Calu3 (cell line): Measurements from ENCODE around the gene LRP2BP. TPM values are rescaled to one million over a fixed set of nuclear protein-coding genes. Genes with fewer than 3 reads are reported as not detected.
A peak's percentile ranks its signal among the peaks of the same experiment; 100 is the strongest.

Source experiments
- Bru-seq: library from RNA; stranded (reverse); fragments of 400-500 nt; gene quantifications from one replicate; lab custom pipeline; 2021; lab: Mats Ljungman, UMichigan
- BruChase-seq, 2 experiments: library from RNA; stranded (reverse); fragments of 400-500 nt; gene quantifications; one replicate each; lab custom pipeline; 2021; lab: Mats Ljungman, UMichigan
- BruUV-seq: library from RNA; stranded (reverse); fragments of 400-500 nt; replicated peaks from 2 replicates; lab custom pipeline; 2021; lab: Mats Ljungman, UMichigan
- CTCF ChIA-PET: fragments of 300-600 bp; sonication (Branson Sonifier 250); formaldehyde crosslinking; loops from one replicate; lab custom pipeline; 2022; ENCODE audit warnings: antibody characterized with exemption; lab: Charles Lee
- DNase-seq: peaks from one replicate; pipeline ENCODE4 v3.0.0; 2022
- H3K27ac Mint-ChIP-seq: one replicate; pipeline ENCODE4 v1.8.0; 2022; ENCODE audit warnings: mixed read lengths; ENCODE audit not compliant: unreplicated experiment
- H3K27me3 Mint-ChIP-seq: one replicate; pipeline ENCODE4 v1.8.0; 2022; ENCODE audit warnings: mixed read lengths; ENCODE audit not compliant: unreplicated experiment
- H3K36me3 Mint-ChIP-seq: one replicate; pipeline ENCODE4 v1.8.0; 2022; ENCODE audit warnings: mild to moderate bottlenecking, moderate library complexity, mixed read lengths; ENCODE audit not compliant: insufficient read depth, unreplicated experiment
- H3K4me1 Mint-ChIP-seq: one replicate; pipeline ENCODE4 v1.8.0; 2022; ENCODE audit warnings: mild to moderate bottlenecking, low read depth, mixed read lengths; ENCODE audit not compliant: unreplicated experiment
- H3K4me3 Mint-ChIP-seq: one replicate; pipeline ENCODE4 v1.8.0; 2022; ENCODE audit warnings: mild to moderate bottlenecking, low read depth, moderate library complexity, mixed read lengths; ENCODE audit not compliant: unreplicated experiment
- H3K9me3 Mint-ChIP-seq: one replicate; pipeline ENCODE4 v1.8.0; 2022; ENCODE audit warnings: low read depth, mixed read lengths; ENCODE audit not compliant: unreplicated experiment
- CTCF ChIP-seq: fragments of 200-600 bp; IDR thresholded peaks from one replicate; pipeline ENCODE4 v1.8.0; 2022; ENCODE audit warnings: antibody characterized with exemption; ENCODE audit not compliant: unreplicated experiment
- intact Hi-C: fragments of 100-400 bp; cut with micrococcal nuclease; formaldehyde crosslinking; loops from one replicate; pipeline ENCODE4 v1.10.0; 2022; ENCODE audit not compliant: unreplicated experiment
- long read RNA-seq: library from polyadenylated mRNA; stranded (forward); transcript quantifications from one replicate; pipeline ENCODE4 v2.0.0, GENCODE V29; 2022
- total RNA-seq: library from RNA; stranded (reverse); gene quantifications from 2 replicates; pipeline ENCODE4 v1.2.3, GENCODE V29; 2022

The LRP2BP gene
- total RNA-seq (0.47 and 0.49 TPM in 2 replicates), Bru-seq, nascent RNA (percentile 34 among the genes with signal in this experiment), BruChase-seq, experiment 1, labeled RNA remaining after a 6-hour chase (percentile 44 among the genes with signal in this experiment), BruChase-seq, experiment 2, labeled RNA remaining after a 2-hour chase (percentile 35 among the genes with signal in this experiment)
- long read RNA-seq, partial matches to known transcripts = 0 of 4 reads
- long read RNA-seq, other reads (novel, unspliced or antisense) = 4 of 4 reads

- Mint-ChIP-seq H3K9me3 (no peaks in the 10 kb centered on the region), H3K27me3 (no peaks in the 10 kb centered on the region), H3K4me1 (peaks cover 8% of the 10 kb centered on the region), H3K4me3 (peak within 1 kb of the TSS; percentile 72), H3K27ac (peak within 1 kb of the TSS; percentile 93), H3K36me3 (peaks cover 20% of the 10 kb centered on the region)
- no peak for DNase-seq
- intact Hi-C loops = loop anchor here (5.0 kb wide), 1 partner anchor 193 kb away; the partner anchor contains the start of gene CFAP97
- CTCF ChIA-PET = no interaction called here
- BruUV-seq = TSS peak; percentile 72
- TF ChIP-seq CTCF = no peak
Measured at GRCh38 chr4:185395238-185395955, at the start of gene LRP2BP. LRP2BP (minus strand) TSS chr4:185395924; CDS start chr4:185378186, 17,738 bp downstream.

GRCh38 chr4:185445209-185445608 lies 49.5 kb upstream of the LRP2BP start:
- CTCF ChIA-PET = no interaction called here
- H3K27me3 Mint-ChIP-seq = no peaks in the 10 kb centered on the region
- H3K9me3 Mint-ChIP-seq = no peaks in the 10 kb centered on the region
- H3K27ac Mint-ChIP-seq = no peak overlapping the region
- intact Hi-C loops = no loop called here
- BruUV-seq = no TSS peak
- no peak for DNase-seq
- TF ChIP-seq CTCF = no peak
- no peak overlapping the region for H3K4me3 Mint-ChIP-seq
- H3K4me1 Mint-ChIP-seq = no peaks in the 10 kb centered on the region
- no peaks in the 10 kb centered on the region for H3K36me3 Mint-ChIP-seq

- TF ChIP-seq CTCF = no peak
- Mint-ChIP-seq H3K4me1 (no peaks in the 10 kb centered on the region), H3K27ac (no peak overlapping the region), H3K27me3 (no peaks in the 10 kb centered on the region), H3K4me3 (no peak overlapping the region), H3K9me3 (no peaks in the 10 kb centered on the region), H3K36me3 (no peaks in the 10 kb centered on the region)
- intact Hi-C loops = no loop called here
- CTCF ChIA-PET = no interaction called here
- no peak for DNase-seq
- BruUV-seq = no TSS peak
Measured at GRCh38 chr4:185441479-185441878, 45.8 kb upstream of the LRP2BP start.

- Mint-ChIP-seq H3K4me1 (no peaks in the 10 kb centered on the region), H3K4me3 (no peak overlapping the region)
Measured at GRCh38 chr4:185437809-185438208, 42.1 kb upstream of the LRP2BP start.

More at GRCh38 chr4:185437809-185438208, 42.1 kb upstream of the LRP2BP start:
- TF ChIP-seq CTCF = no peak
- no peaks in the 10 kb centered on the region for H3K27me3 Mint-ChIP-seq
- intact Hi-C loops = no loop called here
- no peaks in the 10 kb centered on the region for H3K9me3 Mint-ChIP-seq
- BruUV-seq = no TSS peak
- CTCF ChIA-PET = no interaction called here
- H3K27ac Mint-ChIP-seq = no peak overlapping the region
- no peak for DNase-seq
- H3K36me3 Mint-ChIP-seq = no peaks in the 10 kb centered on the region
